Esophagus muscularis mucosa (tissue), 4 donors: ENCODE data around the gene GJD2. TPM values are rescaled to one million over a fixed set of nuclear protein-coding genes. Genes with fewer than 3 reads are reported as not detected.

Experiments
- DNase-seq: peaks from one replicate; pipeline ENCODE4 v3.0.0-alpha.2; 2017; ENCODE audit errors: extremely low spot score
- H3K27ac ChIP-seq, 4 donors: fragments of 200-600 bp; sonication (generic); replicated peaks in 1 of 4; 1 replicate in 3 of 4; 2 replicates in 1 of 4; pipeline ENCODE4 v1.5.1; 2016 to 2019; ENCODE audit warnings: mild to moderate bottlenecking in 1 of 4
- H3K27me3 ChIP-seq, 4 donors: fragments of 200-600 bp; sonication (generic); one replicate each; pipeline versions ENCODE4 v1.5.1 to v1.6.0; 2016 to 2019
- H3K36me3 ChIP-seq, 4 donors: fragments of 200-600 bp; sonication (generic); one replicate each; pipeline ENCODE4 v1.5.1; 2016 to 2019
- H3K4me1 ChIP-seq, 4 donors: fragments of 200-600 bp; sonication (generic); one replicate each; pipeline ENCODE4 v1.5.1; 2016 to 2019
- H3K4me3 ChIP-seq, 4 donors: fragments of 200-600 bp; sonication (generic); 1 replicate in 2 of 4; 2 replicates in 2 of 4; pipeline ENCODE4 v1.5.1; 2016 to 2019; ENCODE audit warnings: mild to moderate bottlenecking in 4 of 4, moderate library complexity in 1 of 4
- H3K9me3 ChIP-seq, 4 donors: fragments of 200-600 bp; sonication (generic); 1 replicate in 3 of 4; 2 replicates in 1 of 4; pipeline ENCODE4 v1.5.1; 2016 to 2019
- CTCF ChIP-seq, 3 experiments: fragments of 200-600 bp in 2 of 3; fragments of 450-650 bp in 1 of 3; sonication (generic) in 2 of 3; IDR thresholded peaks; one replicate each; pipeline ENCODE4 v1.5.1; 2017 to 2019; ENCODE audit warnings: antibody characterized with exemption in 3 of 3, mild to moderate bottlenecking in 2 of 3, moderate library complexity in 1 of 3
- EP300 ChIP-seq: sonication (generic); formaldehyde crosslinking; IDR thresholded peaks from one replicate; pipeline ENCODE4 v1.6.1; 2017; ENCODE audit warnings: antibody characterized with exemption
- POLR2A ChIP-seq: fragments of 450-650 bp; IDR thresholded peaks from one replicate; pipeline ENCODE4 v1.6.1; 2017; ENCODE audit warnings: antibody characterized with exemption, moderate library complexity, mild to moderate bottlenecking, low read depth
- POLR2AphosphoS5 ChIP-seq, 2 donors: sonication (generic); formaldehyde crosslinking; IDR thresholded peaks; one replicate each; pipeline ENCODE4 v1.6.1; 2017; ENCODE audit warnings: antibody characterized with exemption in 2 of 2
- WGBS: methylation state at CpG from one replicate; pipeline ENCODE4 v1.1.5; 2018; 5-methylcytosine and 5-hydroxymethylcytosine counted together
- intact Hi-C: fragments of 100-400 bp; cut with DNase I; formaldehyde crosslinking; loops from one replicate; pipeline ENCODE4 v1.15.1; 2023
- total RNA-seq, 4 donors: library from RNA; depleted of rRNA; stranded (reverse); fragments of >200 nt; gene quantifications; one replicate each; pipeline versions ENCODE4 v1.1.0 to v1.2.1, GENCODE V29; 2016

GJD2 gene
- total RNA-seq, 4 donors from 2014 or later = not detected

- H3K4me3 ChIP-seq = no peak overlapping the region
- intact Hi-C loops = no loop called here
- 78% methylated on average over 3 of the region's 3 CpGs for WGBS
- H3K9me3 ChIP-seq = no peaks in the 10 kb centered on the region
- DNase-seq = no peak
- H3K27me3 ChIP-seq = peaks cover 5 to 48% (median 24%) of the 10 kb centered on the region in 4 donors
- no peaks in the 10 kb centered on the region for H3K36me3 ChIP-seq
- H3K27ac ChIP-seq = no peak overlapping the region
- peaks cover 9 to 19% (median 11%) of the 10 kb centered on the region in 4 donors for H3K4me1 ChIP-seq
- TF ChIP-seq CTCF (IDR thresholded peaks at IDR 0.05) = no peak
Observed at GRCh38 chr15:34757262-34757661, 2.5 kb upstream of the GJD2 start.

- Histone ChIP-seq H3K9me3 (no peaks in the 10 kb centered on the region), H3K4me3 (no peak overlapping the region), H3K27ac (no peak overlapping the region), H3K36me3 (no peaks in the 10 kb centered on the region), H3K27me3 (peaks cover 5 to 52% (median 24%) of the 10 kb centered on the region in 4 donors), H3K4me1 (peaks cover 9 to 19% (median 11%) of the 10 kb centered on the region in 4 donors)
- DNase-seq = no peak
- 5% methylated on average over 11 of the region's 11 CpGs for WGBS
- no peak for TF ChIP-seq POLR2AphosphoS5 (IDR thresholded peaks at IDR 0.05)
- no peak for TF ChIP-seq EP300
- TF ChIP-seq CTCF (IDR thresholded peaks at IDR 0.05) = no peak
- no peak for TF ChIP-seq POLR2A
- intact Hi-C loops = no loop called here
Observed at GRCh38 chr15:34755419-34755773, 598 bp upstream of the GJD2 start.

GRCh38 chr15:34754171-34754601 lies 612 bp downstream of the GJD2 start:
- WGBS = 2% methylated on average over 18 of the region's 27 CpGs
- no peak for DNase-seq
- peaks cover 9 to 19% (median 11%) of the 10 kb centered on the region in 4 donors for H3K4me1 ChIP-seq
- intact Hi-C loops = no loop called here
- no peak for TF ChIP-seq CTCF (IDR thresholded peaks at IDR 0.05)
- no peak for TF ChIP-seq EP300
- TF ChIP-seq POLR2A = no peak
- no peak for TF ChIP-seq POLR2AphosphoS5 (IDR thresholded peaks at IDR 0.05)
- H3K4me3 ChIP-seq = peak overlapping the region; percentile 34 to 52 (median 42)
- H3K9me3 ChIP-seq = no peaks in the 10 kb centered on the region
- H3K27me3 ChIP-seq = peaks cover 5 to 52% (median 24%) of the 10 kb centered on the region in 4 donors
- no peak overlapping the region for H3K27ac ChIP-seq
- H3K36me3 ChIP-seq = no peaks in the 10 kb centered on the region

- Histone ChIP-seq H3K4me3 (no peak overlapping the region), H3K36me3 (no peaks in the 10 kb centered on the region), H3K27ac (no peak overlapping the region), H3K27me3 (peaks cover 5 to 52% (median 24%) of the 10 kb centered on the region in 4 donors), H3K4me1 (peaks cover 9 to 19% (median 11%) of the 10 kb centered on the region in 4 donors), H3K9me3 (no peaks in the 10 kb centered on the region)
- TF ChIP-seq EP300 (no peak), CTCF (IDR thresholded peaks at IDR 0.05) (no peak), POLR2AphosphoS5 (IDR thresholded peaks at IDR 0.05) (no peak), POLR2A (no peak)
- intact Hi-C loops = no loop called here
- no peak for DNase-seq
- 25% methylated on average over 11 of the region's 11 CpGs for WGBS
Observed at GRCh38 chr15:34753236-34753894, 1.4 kb downstream of the GJD2 start.

- no peak for DNase-seq
- intact Hi-C loops = no loop called here
- 67% methylated on average over 4 of the region's 4 CpGs for WGBS
- Histone ChIP-seq H3K36me3 (no peaks in the 10 kb centered on the region), H3K4me3 (no peak overlapping the region), H3K9me3 (no peaks in the 10 kb centered on the region), H3K27me3 (peaks cover 2 to 32% (median 12%) of the 10 kb centered on the region in 4 donors), H3K4me1 (peaks cover 4 to 10% (median 5%) of the 10 kb centered on the region in 4 donors), H3K27ac (no peak overlapping the region)
- TF ChIP-seq EP300 (no peak), CTCF (IDR thresholded peaks at IDR 0.05) (no peak), POLR2A (no peak), POLR2AphosphoS5 (IDR thresholded peaks at IDR 0.05) (no peak)
Observed at GRCh38 chr15:34749691-34750090, 5.1 kb downstream of the GJD2 start.
